Epithelial cell of proximal tubule (primary cell): ENCODE measurements around the gene SMAD3. TPM values are rescaled to one million over a fixed set of nuclear protein-coding genes. Genes with fewer than 3 reads are reported as not detected.
A peak's percentile ranks its signal among the peaks of the same experiment; 100 is the strongest.

Experiments used
- DNase-seq: peaks from one replicate; pipeline ENCODE4 v3.0.0-alpha.2; 2011; ENCODE audit warnings: low read depth
- H3K4me3 ChIP-seq: 2 replicates; pipeline ENCODE4 v1.5.1; 2011; ENCODE audit warnings: low read depth, mild to moderate bottlenecking, low read length
- CTCF ChIP-seq: conservative IDR thresholded peaks from 2 replicates; pipeline ENCODE4 v1.5.1; 2012; ENCODE audit warnings: low read depth, mild to moderate bottlenecking, low read length
- total RNA-seq: library from RNA; depleted of rRNA; stranded (reverse); fragments of >200 nt; gene quantifications from 2 replicates; pipeline ENCODE4 v1.2.3, GENCODE V29; 2015

The SMAD3 gene
- total RNA-seq, 1 donor from 2014 or later = 97.4 TPM

DNA sequence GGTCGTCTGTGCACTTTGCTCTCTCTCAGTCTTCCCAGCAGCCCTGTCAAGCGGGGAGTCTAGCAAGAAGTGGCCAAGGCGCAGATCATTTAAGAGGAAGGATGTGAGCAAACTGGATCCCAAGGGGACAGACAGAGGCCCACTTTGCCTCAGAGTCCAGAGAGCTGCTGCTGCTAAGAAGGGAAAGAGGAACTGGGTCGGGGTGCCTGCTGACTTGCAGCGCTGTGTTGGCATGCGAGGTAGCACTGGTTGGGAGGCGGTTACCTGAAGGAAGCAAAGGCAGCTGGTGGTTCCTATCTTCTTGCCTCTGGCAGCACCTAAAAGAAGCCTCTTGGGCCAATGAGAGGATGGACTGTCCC, 28.1 kb downstream of the SMAD3 start:
- H3K4me3 ChIP-seq = no peak overlapping the region
- no peak for DNase-seq
- no peak for TF ChIP-seq CTCF

DNA sequence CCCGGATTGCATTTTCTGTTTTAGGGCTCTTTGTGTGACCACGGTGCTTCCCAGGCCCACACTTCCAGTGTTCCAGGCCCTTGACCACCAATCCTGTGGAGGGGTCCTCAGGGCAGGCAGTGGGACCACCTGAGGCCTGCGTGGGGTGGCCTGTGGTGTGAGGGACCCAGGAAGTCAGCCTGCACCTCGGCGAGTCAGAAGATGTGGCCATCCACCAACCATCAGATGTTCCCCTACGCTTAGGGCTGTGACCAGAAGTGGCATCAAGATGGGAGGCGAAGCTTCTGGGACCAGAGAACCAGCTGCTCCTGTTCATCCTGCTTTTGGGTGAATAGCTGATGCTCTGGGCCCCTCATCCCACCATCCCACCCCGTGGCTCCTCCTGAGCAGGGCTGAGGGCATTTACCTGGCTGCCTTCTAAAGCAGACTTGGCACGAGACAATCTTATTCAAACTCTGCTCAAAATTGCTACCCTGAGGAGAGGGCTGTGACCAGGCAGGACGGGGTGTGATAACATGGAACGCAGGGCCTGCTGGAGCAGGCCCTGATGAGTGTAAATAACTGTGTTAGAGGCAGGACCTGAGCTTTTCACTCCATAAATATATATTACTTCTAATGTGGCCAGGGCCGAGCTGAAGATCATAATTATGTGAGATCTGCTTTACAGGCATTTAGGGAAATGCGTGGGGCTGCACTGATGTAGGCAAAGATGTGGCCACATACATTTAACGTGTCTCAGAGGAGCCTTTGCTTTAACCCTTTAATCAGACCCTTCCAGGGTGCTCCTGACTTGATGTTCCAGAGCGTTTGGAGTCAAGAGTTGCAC, 28.8 kb downstream of the SMAD3 start:
- TF ChIP-seq CTCF = no peak
- H3K4me3 ChIP-seq = no peak overlapping the region
- no peak for DNase-seq

DNA sequence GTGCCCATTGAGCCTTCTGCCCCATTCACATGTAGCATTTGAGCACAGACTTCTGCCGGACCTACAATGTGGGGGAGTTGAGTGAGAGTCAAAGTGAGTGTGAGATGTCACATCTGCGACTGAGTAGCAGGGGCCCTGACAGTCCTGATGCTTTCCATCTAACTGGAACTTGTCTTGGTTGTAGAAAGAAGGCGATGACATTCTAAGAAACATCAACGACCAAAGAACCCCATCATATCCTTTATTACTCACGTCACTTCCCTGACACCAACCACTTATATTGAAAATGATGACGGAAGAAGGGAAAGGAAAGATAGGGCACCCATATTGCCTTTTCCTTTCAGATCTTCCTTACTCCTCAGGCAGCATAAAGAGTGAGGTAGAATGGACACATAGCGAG, 30.5 kb downstream of the SMAD3 start:
- no peak for DNase-seq
- H3K4me3 ChIP-seq = no peak overlapping the region
- no peak for TF ChIP-seq CTCF

GRCh38 chr15:67096546-67097294, 31.3 kb downstream of the SMAD3 start:
- no peak for TF ChIP-seq CTCF
- no peak overlapping the region for H3K4me3 ChIP-seq
- no peak for DNase-seq

DNA sequence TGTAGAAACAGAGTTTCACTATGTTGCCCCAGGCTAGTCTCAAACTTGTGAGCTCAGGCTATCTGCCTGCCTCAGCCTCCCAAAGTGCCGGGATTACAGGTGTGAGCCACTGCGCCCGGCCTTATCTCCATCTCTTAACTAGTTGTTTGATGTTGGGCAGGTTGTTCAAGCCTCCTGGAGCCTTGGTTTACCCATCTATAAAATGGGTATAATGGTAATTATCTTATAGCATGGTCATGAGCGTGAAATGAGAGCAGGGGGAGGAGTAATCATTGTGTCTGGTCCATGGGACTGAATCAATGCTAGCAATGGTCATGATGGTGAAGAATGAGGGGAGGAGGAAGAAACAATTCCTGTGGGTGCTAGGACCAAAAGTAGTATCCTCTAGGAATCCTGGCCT, 32.0 kb downstream of the SMAD3 start:
- TF ChIP-seq CTCF = no peak
- no peak for DNase-seq
- H3K4me3 ChIP-seq = no peak overlapping the region

GRCh38 chr15:67097930-67098740, 32.7 kb downstream of the SMAD3 start:
- DNase-seq = no peak
- TF ChIP-seq CTCF = no peak
- H3K4me3 ChIP-seq = peak overlapping the region; percentile 12
